ENCODE measurements around the gene STK10.
"Not testable (repeated sequence)": the region's sequence is repeated elsewhere in the genome, so short reads cannot be mapped to it uniquely, and the experiment has no call there.

The STK10 gene

DNA sequence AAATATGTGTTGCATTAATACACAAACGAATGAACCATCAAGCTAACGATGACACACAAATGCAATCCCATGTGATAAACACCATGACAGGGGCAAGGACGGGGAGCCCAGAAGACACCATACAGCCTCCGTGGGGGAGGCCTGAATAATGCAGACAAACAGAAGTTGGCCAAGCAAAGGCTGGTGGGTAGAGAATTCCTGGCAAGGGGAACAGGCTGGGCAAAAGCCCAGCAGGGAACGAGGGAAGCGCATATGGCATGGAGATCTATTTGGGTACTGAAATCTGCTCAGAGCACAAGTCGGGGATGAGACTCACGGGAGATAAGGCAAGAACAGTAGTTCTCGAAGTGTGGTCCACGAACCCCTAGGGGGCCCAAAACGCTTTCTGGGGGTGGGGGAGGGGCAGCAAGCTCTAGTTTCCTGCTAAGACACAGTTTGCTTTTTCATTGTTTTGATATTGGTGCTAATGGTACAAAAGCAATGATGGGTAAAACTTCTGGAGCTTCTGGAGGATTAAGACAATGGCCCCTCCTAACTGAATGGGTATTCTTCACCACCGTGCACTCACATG is 138.7 kb downstream of the STK10 start:
- DNase-seq = no peak

DNA sequence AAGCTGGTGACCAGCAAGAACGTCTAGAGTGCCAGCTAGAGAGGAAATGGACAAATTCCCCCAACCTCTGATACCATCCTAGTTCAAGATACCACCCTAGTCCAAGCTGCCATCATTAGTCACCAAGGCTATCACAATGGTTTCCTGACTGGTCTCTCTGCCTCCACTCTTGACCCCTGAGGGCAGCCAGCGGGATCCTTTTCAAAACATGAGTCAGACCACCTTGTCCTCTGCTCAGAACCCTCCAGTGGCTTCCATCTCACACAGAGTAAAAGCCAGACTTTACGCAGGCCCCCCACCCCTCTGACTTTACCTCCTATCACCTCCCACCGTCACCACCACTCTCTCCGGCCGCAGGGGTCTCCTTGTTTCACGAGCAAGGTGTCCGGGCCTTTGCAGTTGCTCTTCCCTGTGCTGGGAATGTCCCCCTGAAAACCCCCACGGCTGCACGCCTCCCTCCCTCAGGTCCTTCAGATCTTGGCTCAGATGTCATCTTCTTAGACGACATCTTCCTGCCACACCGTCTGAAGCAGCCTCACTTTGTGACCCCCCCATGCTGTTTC is 139.4 kb downstream of the STK10 start:
- DNase-seq = no peak

DNA sequence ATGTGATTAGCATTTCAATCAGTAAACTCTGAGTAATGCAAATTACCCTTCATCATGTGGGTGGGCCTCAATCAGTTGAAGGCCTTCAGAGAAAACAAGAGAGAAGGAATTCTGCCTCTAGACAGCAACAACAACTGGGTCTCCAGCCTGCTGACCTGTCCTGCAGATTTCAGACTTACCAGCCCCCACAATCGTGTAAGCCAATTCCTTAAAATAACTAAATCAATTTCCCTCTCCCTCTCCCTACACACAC is 139.9 kb downstream of the STK10 start:
- DNase-seq = no peak

DNA sequence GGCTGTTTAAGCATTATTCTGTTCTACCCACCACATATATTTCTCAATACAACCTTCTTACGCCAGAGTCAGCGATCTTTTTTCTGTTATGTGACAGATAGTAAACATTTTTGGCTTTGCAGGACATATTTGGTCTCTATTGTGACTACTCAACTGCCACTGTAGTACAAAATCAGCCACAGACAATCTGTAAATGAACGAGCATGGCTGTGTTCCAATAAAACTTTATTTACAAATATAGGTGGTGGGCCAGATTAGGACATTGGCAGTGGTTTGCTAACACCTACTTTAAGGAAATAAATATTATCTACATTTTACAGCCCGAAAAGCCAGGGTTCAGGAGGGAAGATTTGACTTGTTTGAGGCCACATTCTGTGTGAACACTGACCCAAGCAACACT is 141.4 kb downstream of the STK10 start:
- DNase-seq = no peak

DNA sequence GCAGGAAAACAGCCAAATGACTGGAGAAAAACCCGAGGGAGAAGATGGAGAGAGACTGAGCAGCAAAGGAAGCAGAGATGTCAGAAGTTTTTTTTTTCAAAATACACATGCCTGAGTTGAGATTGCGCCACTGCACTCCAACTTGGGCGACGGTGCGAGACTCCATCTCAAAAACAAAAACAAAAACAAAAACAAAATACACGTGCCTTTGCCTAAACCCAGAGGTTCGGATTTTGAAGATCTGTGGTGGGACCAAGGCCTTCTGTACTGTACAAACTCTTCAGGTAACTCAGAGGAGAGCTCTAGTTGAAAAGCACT is 142.8 kb downstream of the STK10 start:
- DNase-seq = no peak

DNA sequence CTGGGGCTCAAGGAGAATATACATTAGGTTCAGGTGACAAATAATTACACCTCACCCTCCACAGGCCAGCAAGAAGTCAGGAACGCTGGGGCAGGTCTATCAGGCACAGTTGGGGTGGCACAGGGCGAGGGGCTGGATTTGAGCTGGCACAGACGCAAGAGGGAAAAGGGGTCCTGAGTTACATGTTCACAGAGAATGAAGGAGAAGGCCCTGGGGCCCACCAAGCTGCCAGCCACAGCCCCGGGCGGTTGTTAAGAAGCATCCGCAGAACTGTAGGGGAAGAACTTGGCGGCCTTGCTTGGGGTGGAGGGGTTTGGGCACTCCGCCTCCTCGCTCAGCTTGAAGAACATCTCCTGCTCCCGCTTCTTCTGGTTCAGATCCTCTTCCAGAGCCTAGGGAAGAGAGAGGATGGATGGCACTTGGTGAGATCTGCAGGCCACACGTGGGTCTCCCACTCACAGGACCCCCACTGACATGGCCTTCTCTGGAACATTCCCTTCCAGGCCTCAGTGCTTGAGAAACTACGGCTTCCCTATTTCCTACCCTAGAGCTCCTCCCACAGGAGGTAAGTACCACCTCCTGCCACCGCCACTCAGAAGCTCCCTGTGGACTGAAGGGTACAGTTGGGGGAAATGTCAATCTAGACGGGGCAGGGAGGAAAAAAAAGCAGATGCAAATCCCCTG is 143.3 kb downstream of the STK10 start:
- no peak for DNase-seq

DNA sequence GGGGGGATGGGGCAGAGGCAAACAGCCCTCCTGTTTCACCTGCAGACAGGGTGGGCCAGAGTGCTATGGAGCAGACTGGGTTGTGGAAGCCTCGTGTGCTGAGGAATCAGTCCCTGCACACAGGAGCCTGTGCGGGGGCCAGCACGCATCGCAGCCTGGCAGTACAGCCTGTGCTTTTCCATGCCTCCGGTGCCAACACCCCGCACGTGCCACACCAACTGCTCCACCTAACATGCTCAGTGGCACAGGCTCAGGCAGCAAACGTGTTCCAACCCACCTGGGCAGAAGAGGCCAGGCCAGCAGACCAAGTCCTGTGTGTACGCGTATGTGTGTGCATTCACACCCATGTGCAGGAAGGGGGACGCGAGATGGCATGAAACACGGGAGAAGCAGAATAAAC is 144.2 kb downstream of the STK10 start:
- DNase-seq = no peak

DNA sequence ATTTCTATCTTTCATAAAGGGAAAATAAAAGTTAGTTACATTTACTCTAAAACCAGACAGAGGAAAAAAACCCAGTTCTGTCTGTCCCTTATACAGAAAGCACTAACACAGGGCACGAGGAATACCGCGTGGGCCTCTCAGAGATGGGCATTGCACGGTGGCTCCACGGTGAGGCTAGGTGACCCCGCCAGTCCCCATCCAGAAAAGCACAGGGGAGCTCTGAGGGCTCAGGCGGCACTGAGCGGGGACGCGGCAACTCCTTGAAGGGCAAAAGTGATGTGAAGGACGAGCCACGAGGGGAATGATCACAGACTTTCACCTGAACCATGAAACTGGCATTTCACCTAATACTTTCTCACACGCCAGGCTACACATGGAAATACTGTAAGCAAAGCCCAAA is 145.8 kb downstream of the STK10 start:
- no peak for DNase-seq

DNA sequence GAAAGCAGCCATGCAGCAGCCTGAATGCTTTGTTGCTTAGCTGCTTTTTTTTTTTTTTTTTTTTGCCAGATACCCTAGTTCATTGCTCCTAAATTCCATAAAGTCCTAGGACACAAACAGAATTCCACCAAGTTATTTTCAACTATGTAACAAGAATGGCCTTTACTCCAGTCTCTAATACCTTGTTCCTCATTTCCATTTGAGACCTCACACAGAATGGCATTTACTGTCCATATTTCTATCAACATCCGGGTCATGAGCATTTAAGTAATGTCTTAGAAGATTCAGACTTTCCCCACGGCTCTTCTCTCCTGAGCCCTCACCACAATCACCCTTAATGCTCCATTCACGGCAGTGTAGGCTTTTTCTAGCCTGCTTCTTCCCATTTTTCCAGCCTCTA is 149.9 kb downstream of the STK10 start:
- DNase-seq = no peak

DNA sequence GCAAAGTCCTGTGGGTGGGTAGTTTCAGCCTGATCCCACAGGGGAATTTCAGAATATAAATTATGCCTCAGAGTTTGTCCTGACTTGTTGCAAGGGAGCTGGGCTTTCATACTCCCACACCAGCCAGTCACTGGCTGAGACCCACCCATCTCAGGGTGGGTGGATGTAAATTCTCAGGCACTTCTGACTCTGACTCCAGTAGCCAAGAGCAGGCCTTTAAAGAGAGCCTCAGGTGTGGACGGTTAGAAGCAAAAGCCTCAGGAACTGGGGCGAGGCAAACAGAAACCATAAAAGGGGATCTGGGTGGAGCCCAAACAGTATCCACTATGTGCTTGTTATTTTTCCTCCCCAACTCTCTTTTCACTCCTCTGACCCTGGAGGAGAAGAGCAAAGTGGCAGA is 153.0 kb downstream of the STK10 start:
- peak; percentile 13 for DNase-seq

DNA sequence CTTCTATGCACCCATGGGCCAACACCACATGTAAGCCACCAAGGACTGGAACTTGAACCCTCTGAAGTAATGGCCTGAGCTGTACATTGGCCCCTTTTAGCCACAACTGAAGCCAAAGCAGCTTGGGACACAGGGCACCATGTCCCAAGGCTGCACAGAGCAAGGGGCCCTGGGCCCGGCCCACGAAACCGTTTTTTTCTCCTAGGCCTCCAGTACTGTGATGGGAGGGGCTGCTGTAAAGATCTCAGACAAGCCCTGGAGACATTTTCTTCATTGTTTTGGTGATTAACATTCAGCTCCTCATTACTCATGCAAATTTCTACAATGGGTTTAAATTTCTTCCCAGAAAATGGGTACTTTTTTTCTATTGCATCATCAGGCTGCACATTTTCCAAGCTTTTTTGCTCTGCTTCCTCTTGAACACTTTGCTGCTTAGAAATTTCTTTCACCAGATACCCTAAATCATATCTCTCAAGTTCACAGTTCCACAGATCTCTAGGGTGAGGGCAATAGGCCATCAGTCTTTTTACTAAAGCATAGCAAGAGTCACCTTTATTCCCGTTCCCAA is 156.0 kb downstream of the STK10 start:
- no peak for DNase-seq

DNA sequence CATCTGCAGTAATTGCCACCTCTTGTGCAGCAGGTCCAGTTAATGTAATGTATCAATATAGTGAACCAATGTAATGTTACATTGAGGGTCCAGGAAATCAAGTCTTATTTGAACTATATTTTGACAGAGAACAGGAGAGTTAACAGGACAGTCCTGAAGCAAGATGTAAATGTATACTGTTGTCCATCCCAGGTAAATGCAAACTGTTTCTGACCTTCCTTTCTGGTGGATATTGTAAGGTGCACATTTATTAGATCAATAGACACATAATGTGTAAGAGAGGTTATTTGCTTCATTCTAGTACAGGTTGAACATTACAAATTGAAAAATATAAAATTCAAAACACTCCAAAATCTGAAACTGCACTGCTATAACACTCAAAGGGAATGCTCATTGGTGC is 158.1 kb downstream of the STK10 start:
- no peak for DNase-seq

DNA sequence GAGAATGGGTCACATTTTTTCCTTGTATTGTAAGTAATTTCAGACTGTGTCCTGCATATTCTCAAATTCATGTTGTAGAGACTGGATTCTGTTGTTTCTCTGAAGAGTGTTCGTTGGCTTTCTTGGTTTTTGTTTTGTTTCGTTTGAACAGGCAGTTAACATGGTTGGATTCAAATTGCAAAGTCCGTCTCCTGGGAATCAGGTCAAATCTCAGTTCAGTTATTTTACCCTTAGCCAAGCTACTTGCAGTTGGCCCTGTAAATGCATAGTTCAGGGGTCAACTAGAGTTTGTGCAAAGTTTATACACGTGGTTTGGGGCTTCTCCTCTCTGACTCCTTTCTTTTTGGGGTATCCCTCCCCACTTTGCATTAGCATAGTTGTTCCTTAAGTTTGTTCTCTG is 159.9 kb downstream of the STK10 start:
- DNase-seq = no peak

DNA sequence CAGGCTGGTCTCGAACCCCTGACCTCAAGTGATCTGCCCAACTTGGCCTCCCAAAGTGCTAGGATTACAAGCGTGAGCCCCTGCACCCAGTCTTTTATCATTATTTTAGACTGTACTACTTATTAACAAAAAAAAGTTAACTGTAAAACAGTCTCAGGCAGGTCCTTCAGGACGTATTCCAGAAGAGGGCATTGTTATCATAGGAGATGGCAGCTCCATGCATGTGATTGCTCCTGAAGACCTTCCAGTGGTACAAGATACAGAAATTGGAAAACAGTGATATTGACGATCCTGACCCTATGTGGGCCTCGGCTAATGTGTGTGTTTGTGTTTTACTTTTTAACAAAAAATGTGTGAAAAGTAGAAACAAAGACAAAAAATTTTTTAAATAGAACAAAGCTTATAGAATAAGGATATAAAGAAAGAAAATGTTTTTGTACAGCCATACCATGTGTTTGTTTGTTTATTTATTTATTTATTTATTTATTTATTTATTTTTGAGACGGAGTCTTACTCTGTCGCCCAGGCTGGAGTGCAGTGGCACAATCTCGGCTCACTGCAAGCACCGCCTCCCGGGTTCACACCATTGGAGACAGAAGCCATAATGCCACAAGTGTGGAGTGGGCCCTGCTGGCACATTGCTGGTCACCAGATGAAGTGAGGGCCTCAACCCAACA is 167.8 kb downstream of the STK10 start:
- DNase-seq = not testable (repeated sequence)

DNA sequence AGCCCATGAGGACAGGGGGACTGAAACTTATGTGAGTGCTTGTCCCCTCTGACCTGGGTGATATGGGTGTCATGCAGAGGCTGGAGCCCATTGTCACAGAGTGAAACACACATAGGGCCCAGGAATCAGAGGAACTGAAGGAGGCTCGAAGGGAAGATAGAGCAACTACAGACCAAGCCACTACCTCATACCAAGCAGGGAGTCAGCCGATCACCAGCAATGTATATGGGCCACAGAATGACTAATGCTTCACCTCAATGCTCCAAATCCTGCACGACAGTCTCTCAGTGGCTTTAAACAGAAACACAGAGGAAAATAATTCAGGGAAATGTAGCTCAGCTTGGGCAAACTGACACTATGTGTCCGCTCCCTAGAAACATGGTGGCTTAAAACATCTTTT is 172.7 kb downstream of the STK10 start:
- no peak for DNase-seq

DNA sequence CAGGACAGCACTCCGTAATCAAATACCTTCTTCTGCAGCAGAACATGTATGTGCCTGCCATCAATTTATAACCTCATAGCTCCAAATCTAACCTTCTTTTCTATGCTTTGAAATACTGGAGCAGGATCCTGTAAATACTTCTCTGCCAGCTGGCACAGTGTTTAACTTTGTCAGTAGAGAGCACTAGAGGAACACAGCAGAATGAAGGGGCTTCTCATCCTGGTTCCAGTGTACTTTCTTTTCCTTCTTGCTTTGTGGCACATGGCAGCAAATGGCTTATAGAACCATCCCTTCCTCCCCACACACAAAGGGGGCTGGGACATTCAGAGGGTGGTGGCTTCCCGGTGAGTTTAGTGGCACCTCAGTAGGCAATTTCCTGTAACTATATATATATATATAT is 177.7 kb downstream of the STK10 start:
- no peak for DNase-seq

DNA sequence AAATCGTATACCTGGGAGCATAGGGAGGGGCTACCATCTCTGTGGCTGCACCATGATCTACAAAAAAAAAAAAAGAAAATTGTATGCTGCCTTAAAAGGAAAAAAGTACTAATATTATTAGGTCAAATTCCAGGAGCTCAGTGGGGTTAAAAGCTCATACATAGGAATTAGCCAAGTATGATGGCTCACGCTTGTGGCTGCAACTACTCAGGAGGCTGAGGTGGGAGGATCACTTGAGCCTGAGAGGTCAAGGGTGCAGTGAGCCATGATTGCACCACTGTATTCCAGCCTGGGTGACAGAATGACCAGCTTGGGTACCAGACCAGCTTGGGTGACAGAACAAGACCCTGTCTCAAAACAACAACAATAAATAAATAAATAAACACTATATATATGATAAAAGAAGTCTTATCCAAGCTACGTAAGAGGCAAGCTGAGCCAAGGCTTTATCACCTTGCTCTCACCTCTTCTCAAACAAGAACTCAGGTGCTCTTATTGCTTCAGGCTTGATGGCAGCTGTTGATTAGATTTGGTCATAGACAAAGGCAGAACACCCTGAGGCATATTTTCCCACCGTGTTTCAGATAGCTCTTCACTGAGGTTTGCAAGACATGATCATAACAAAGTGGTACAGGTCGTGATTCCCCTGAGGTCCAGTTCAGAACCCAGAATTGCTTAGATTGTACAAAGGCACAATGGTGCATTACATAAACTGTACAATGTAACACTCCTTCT is 178.3 kb downstream of the STK10 start:
- DNase-seq = no peak

DNA sequence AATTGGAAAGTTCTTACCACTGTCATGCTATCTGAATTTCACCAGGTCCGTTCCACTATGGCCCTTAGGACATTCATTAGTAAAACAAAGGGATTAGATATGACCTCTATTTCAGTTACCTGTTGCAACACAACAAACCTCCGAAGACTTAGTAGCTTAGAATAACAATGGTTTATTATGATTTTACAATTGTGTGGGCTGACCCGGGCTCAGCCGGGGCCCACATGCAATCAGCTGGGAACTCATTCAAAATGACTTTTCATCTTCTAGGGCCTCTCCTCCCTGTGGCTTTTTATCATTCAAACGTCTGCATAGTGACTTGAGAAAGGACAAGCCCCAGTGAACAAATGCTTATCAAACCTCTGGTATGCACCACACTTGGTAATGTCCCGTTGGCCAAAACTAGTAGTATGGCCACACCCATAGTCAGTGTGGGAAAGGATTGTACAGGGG is 179.3 kb downstream of the STK10 start:
- no peak for DNase-seq

DNA sequence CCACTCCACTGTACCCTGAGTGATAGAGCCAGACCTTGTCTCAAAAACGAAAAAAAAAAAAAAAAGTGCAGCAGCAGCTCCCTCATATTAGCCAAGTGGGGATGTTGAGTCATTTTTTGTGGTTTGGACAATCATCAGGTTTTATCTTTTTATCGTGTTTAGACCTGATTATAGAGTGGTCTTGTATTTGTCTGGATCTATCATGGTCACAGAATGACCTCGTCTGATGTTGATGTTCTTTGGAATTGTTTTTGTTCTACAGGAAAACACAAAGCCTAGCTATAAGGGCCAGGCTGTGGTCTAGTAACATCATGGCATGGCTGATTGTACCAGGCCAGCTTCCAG is 179.9 kb downstream of the STK10 start:
- DNase-seq = no peak

DNA sequence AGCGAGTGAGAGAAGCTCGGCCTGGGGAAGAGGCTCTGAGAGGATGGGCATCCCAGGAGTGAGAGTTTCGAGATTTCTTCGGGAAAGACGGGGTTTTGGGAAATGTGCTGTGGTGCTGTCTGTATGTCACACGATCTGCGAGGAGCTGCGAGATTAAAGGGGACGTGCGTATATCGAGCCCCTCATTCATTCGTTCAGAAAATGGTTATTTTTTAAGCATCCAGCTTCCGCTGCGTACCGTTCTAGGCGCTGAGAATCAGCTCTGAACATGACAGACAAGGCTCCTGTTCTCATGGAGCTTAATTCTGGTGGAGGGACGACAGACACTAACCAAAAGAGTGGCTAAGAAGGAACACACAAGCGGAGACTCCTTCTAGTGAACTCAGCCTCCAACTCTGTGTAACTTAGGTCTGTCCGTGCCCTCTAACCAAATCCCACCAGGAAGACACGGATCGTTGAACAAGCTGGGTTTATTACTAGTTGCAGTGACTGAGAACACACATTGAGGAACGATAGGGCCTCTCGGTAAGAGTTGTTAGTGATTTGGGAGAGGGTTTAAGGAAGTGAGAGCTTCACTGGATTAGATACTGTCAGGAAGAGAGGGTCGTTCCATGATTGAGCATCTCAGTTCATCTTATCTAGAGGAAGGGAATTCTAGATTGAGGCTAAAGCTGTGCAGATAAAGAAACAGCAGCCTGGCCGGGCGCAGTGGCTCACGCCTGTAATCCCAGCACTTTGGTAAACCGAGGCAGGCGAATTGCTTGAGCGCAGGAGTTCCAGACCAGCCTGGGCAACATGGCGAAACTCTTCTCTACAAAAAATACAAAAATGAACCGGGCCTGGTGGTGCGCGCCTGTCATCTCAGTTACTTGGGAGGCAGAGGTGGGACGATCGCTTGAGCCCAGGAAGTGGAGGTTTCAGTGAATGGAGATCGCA is 180.6 kb downstream of the STK10 start:
- DNase-seq = no peak

DNA sequence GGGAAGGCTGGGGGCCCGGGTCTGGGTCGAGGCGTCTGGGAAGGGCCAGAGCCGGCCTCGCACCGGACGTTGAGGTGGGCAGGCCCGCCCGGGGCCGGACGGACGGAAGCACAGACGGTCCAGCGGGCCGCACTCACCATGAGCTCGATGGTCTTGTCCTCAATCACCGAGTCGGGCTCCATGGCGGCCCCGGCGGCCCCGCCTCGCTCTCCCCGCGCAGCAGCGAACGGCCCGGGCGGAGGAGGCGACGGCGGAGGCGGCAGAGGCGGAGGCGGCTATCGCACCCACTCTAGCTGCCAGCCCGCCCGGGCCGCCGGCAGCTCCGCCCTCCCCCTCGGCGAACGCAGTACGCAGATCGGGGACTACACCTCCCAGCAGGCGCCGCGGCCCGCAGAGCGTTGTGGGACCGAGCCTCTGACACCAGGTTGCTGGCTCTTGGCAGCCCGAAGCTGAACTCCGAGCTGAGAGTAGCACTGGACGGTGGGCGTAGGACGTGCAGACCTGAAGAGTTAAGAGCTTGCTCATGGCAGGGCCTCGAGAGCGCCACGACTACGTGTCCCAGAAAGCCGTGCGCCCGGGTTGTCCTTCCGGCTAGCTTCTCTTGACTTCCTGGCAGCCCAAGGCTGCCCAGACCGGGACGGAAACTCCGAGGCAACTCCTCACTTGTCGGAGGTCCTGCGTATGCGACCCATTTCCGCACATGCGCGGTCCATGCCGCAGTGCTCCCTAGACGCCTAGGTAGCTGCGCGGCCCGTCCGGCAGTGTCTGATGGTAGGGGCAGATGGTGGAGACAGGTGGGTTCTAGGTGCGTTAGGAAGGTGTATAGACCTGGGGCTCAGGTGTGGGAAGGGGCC is 181.5 kb downstream of the STK10 start, which contains the start of gene FBXW11:
TSS of gene FBXW11 (minus strand) at position 318 of the 854 bp plus-strand sequence. CDS start at position 182, 136 bp downstream.
- peak; percentile 95 for DNase-seq
